Measurements from ENCODE around the gene HABP4. TPM values are rescaled to one million over a fixed set of nuclear protein-coding genes. Genes with fewer than 3 reads are reported as not detected.

HABP4 gene
- total RNA-seq, 1 experiment from 2014 or later, result 11.6 TPM

DNA sequence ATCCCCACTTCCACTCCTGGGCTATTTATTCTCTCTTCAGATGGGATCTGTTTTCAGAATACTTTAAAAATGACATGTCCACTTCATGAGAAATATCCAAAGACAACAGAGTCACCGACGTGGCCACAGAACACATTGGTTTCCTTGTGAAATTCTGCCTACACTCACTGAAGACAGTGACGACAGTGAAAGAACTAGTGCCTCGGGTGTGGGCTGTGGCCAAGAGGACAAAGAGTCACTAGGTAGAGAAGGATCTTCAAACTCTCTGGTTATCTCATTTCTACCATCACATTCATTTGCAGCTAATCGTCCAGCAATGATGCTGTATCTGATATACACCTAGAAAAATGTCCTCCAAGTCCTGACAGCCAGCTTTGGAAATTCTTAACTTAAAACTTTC is 59.1 kb downstream of the HABP4 start:
- H3K9me3 ChIP-seq (ENCODE audit: low read depth, low read length, poor library complexity, severe bottlenecking), result no peaks in the 10 kb centered on the region
- no peak overlapping the region for H3K4me3 ChIP-seq (ENCODE audit: low read depth, low read length, poor library complexity, severe bottlenecking)
- DNase-seq (ENCODE audit: low spot score), result no peak
- no peaks in the 10 kb centered on the region for H3K27me3 ChIP-seq (replicated peaks; ENCODE audit: insufficient read depth, low read depth, low read length, poor library complexity)
- ChIA-PET POLR2A (ENCODE audit: low non-redundant PET) (no interaction called here), CTCF (no interaction called here)
- no peak overlapping the region for H3K27ac ChIP-seq (ENCODE audit: low read depth, low read length, poor library complexity, severe bottlenecking)
- H3K36me3 ChIP-seq (ENCODE audit: insufficient read depth, low read length, poor library complexity, severe bottlenecking), result no peaks in the 10 kb centered on the region
- no peaks in the 10 kb centered on the region for H3K4me1 ChIP-seq (ENCODE audit: insufficient read depth, low read length, poor library complexity, severe bottlenecking)
- no TSS peak for BruUV-seq (replicated peaks)
- TF ChIP-seq EZH2 (IDR thresholded peaks at IDR 0.05; ENCODE audit: borderline replicate concordance, low read depth, low read length, poor library complexity, severe bottlenecking), result no peak
- TF ChIP-seq, protein P1, sequence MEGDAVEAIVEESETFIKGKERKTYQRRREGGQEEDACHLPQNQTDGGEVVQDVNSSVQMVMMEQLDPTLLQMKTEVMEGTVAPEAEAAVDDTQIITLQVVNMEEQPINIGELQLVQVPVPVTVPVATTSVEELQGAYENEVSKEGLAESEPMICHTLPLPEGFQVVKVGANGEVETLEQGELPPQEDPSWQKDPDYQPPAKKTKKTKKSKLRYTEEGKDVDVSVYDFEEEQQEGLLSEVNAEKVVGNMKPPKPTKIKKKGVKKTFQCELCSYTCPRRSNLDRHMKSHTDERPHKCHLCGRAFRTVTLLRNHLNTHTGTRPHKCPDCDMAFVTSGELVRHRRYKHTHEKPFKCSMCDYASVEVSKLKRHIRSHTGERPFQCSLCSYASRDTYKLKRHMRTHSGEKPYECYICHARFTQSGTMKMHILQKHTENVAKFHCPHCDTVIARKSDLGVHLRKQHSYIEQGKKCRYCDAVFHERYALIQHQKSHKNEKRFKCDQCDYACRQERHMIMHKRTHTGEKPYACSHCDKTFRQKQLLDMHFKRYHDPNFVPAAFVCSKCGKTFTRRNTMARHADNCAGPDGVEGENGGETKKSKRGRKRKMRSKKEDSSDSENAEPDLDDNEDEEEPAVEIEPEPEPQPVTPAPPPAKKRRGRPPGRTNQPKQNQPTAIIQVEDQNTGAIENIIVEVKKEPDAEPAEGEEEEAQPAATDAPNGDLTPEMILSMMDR (conservative IDR thresholded peaks at IDR 0.05; ENCODE audit: low read depth, low read length), result no peak
- intact Hi-C loops (cut with micrococcal nuclease; ENCODE audit: unreplicated experiment), result no loop called here

DNA sequence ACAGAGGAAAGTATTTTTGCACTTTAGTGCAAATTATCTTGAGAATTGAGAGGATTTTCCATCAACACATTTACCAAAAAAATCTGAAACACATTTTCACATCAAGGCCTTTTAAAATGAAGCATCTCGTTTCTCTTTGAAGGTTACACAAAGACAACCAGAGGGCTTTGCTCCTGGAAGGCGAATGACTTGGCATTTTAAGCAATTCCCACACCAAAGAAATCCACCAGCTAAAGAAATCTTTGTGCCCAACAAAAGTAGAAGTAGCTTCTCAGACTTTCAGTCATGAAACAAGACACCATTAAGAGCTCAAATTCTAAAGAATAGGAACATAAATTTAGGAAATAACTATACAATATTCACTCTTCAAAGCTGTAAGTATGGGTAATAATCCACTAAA is 59.9 kb downstream of the HABP4 start:
- intact Hi-C loops (cut with micrococcal nuclease; ENCODE audit: unreplicated experiment), result no loop called here
- no peaks in the 10 kb centered on the region for H3K27me3 ChIP-seq (replicated peaks; ENCODE audit: insufficient read depth, low read depth, low read length, poor library complexity)
- POLR2A ChIA-PET (ENCODE audit: low non-redundant PET), result interaction anchor here (0.6 kb wide), 1 partner anchor 143 kb away, joined by 11 read pairs; no protein-coding TSS in a partner anchor
- TF ChIP-seq EZH2 (IDR thresholded peaks at IDR 0.05; ENCODE audit: borderline replicate concordance, low read depth, low read length, poor library complexity, severe bottlenecking), result no peak
- TF ChIP-seq, protein P1 (conservative IDR thresholded peaks at IDR 0.05; ENCODE audit: low read depth, low read length), result no peak
- no peaks in the 10 kb centered on the region for H3K36me3 ChIP-seq (ENCODE audit: insufficient read depth, low read length, poor library complexity, severe bottlenecking)
- no peaks in the 10 kb centered on the region for H3K9me3 ChIP-seq (ENCODE audit: low read depth, low read length, poor library complexity, severe bottlenecking)
- no TSS peak for BruUV-seq (replicated peaks)
- CTCF ChIA-PET, result no interaction called here
- no peaks in the 10 kb centered on the region for H3K4me1 ChIP-seq (ENCODE audit: insufficient read depth, low read length, poor library complexity, severe bottlenecking)
- H3K4me3 ChIP-seq (ENCODE audit: low read depth, low read length, poor library complexity, severe bottlenecking), result no peak overlapping the region
- no peak for DNase-seq (ENCODE audit: low spot score)
- no peak overlapping the region for H3K27ac ChIP-seq (ENCODE audit: low read depth, low read length, poor library complexity, severe bottlenecking)

DNA sequence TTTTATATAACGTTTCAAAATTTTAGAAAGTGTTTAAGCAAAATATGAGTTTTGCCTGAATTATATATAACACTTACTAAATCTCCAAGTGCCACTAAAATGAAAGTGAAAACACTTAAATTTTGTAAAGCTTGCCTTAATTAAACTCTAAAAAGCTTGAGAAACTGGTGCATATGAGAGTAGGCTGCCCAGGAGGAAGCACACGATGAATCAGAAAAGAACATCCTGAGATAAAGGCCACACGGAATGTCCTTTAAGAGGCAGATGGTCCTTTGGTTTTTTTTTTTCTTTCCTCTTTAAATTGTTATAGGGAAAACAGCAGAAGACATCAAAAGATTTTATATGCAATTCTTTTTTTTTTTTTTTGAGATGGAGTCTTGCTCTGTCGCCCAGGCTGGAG is 60.3 kb downstream of the HABP4 start:
- no peaks in the 10 kb centered on the region for H3K27me3 ChIP-seq (replicated peaks; ENCODE audit: insufficient read depth, low read depth, low read length, poor library complexity)
- H3K36me3 ChIP-seq (ENCODE audit: insufficient read depth, low read length, poor library complexity, severe bottlenecking), result no peaks in the 10 kb centered on the region
- BruUV-seq (replicated peaks), result no TSS peak
- H3K4me3 ChIP-seq (ENCODE audit: low read depth, low read length, poor library complexity, severe bottlenecking), result no peak overlapping the region
- CTCF ChIA-PET, result no interaction called here
- DNase-seq (ENCODE audit: low spot score), result no peak
- H3K9me3 ChIP-seq (ENCODE audit: low read depth, low read length, poor library complexity, severe bottlenecking), result no peaks in the 10 kb centered on the region
- POLR2A ChIA-PET (ENCODE audit: low non-redundant PET), result no interaction called here
- H3K4me1 ChIP-seq (ENCODE audit: insufficient read depth, low read length, poor library complexity, severe bottlenecking), result no peaks in the 10 kb centered on the region
- H3K27ac ChIP-seq (ENCODE audit: low read depth, low read length, poor library complexity, severe bottlenecking), result no peak overlapping the region
- TF ChIP-seq, protein P1 (conservative IDR thresholded peaks at IDR 0.05; ENCODE audit: low read depth, low read length), result no peak
- TF ChIP-seq EZH2 (IDR thresholded peaks at IDR 0.05; ENCODE audit: borderline replicate concordance, low read depth, low read length, poor library complexity, severe bottlenecking), result no peak
- intact Hi-C loops (cut with micrococcal nuclease; ENCODE audit: unreplicated experiment), result no loop called here
